HG03460 (cell line): ENCODE data around the gene CDK14.
A peak's percentile ranks its signal among the peaks of the same experiment; 100 is the strongest.

Experiments
- ATAC-seq: cut with Tn5 transposase; IDR thresholded peaks from one replicate; pipeline ENCODE4 v1.9.1; 2021; ENCODE audit not compliant: unreplicated experiment

Gene CDK14

DNA sequence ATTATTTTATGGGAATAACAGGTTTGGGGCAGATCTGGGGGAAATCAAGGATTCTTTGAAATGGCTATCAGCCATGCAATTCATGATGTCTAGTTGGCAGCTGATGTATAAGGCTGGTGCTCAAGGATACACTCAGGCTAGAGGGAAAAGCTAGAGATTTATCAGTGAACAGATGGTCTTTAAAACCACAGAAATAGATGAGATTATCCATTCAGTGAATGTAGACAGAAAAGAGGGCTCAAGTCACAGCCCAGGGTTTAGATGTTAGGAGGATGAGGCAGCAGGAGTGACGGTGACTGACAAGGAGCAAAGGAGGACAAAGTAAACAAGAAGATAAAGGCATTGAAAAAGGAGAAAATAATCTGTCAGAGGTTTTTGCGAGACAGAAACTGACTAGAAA lies 238.7 kb downstream of the CDK14 start:
- ATAC-seq = no peak

DNA sequence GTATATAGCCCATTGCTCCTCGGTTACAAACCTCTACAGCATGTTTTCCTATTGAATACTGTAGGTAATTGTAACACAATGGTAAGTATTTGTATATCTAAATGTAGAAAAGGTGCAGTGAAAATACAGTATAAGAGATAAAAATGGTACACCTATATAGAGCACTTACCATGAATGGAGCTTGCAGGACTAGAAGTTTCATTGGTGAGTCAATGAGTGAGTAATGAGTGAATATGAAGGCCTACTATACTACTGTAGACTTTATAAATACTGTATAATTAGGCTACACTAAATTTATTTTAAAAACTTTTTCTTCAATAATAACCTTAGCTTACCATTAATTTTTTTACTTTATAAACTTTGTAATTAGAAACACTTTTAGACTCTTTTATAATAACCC lies 239.7 kb downstream of the CDK14 start:
- ATAC-seq = no peak

- no peak for ATAC-seq
Observed at GRCh38 chr7:90836937-90837336, 240.8 kb downstream of the CDK14 start.

- ATAC-seq = no peak
Observed at GRCh38 chr7:90838799-90839198, 242.7 kb downstream of the CDK14 start.

DNA sequence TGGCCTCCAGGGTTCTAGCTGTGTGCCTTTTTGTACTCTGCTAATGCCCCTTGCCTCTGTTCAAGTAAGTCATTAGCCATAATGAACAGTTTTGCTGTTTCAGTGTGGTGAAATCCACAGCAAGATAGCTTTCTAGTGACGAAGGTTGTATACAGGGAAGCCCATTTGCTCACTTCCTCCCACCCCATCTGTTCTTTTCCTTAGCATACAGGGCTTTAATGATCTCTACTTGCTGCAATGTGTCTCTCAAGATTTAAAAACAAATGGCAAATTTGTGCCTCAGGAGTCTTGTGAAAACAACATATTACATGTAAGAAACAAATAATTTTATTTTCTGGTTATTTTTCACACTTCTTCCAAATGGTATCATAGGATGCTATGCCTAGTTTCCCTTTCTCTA lies 243.2 kb downstream of the CDK14 start:
- ATAC-seq = no peak

DNA sequence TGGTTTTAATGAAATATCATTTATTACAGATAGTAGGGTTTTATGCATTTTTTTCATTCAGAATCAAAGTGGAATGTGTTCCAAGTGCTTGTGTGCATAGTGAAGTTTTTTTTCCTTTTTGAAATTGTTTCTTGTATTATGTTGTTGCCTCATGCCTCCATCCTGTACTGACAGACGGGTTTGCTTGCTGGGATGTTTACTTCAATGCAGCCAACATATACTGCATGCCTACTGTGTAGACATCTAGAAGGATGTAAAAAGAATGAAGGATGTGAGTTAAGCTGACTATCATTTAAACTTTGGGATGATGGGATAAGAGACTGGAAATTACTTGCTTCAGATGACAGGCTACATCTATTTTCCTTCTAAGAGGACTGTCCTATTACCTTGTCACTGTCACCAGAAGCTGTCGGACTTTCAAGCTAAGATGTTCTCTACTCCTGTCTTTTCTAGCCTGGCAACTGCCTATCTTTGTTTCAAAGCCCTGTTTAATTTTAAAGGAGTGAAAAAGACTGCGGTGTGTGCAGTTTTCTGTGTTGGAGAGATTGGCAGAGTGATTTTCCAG lies 243.7 kb downstream of the CDK14 start:
- ATAC-seq = no peak

- ATAC-seq = no peak
Observed at GRCh38 chr7:90841759-90842429, 245.8 kb downstream of the CDK14 start.

DNA sequence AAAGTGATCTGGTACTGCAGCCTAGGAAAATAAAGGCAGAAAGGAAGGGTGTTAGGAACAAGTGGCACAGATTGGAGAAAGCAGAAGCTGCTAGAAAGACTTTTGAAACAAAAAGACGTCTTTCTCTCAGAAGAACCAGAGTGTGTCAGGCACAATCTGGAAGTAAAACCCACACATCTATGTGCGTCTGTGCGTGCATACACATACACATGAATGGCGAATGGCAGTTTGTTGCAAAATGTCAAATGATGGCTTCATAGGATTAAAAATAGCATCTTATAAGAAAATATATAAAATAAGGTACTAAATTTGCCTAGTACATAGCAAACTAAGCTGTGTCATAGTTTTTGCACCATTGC lies 246.3 kb downstream of the CDK14 start:
- ATAC-seq = no peak

- no peak for ATAC-seq
Observed at GRCh38 chr7:90843472-90843871, 247.4 kb downstream of the CDK14 start.

DNA sequence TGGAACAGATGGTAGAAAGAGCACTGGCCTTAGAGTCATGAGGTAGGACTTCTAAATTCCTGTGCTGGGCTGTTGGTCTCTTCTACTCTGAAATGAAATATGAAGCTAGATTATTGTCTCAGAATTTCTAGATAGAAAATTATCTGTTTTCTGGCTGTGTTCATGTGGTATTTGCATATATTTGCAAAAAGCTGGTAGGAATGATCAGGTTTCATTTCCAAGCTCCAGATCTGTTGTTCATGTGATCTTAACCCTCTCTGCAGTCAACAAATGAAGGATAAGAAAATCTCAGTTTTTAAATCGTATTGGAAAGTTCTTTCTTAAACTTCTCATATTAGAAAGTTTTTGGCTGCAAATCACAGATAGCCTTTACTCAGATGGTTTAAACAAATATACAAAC lies 248.3 kb downstream of the CDK14 start:
- ATAC-seq = no peak

DNA sequence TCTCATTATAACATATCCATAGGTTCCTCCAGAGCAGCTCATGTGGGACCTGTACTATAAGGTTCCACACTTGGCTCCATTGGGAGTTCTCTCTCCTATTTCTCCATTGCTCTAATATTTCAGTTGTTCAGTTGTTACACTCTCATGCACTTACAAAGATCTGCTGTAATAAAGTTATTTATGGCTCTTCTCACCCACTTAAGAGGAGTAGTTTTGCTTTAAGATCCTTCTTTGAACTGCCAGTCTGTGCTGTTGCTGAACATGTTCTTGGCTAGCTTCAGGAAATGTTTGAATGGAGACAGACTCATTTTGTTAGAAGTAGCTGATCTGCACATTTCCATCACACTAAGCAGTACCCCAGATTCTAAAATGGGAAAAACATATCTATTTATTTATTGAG lies 250.1 kb downstream of the CDK14 start:
- ATAC-seq = no peak

DNA sequence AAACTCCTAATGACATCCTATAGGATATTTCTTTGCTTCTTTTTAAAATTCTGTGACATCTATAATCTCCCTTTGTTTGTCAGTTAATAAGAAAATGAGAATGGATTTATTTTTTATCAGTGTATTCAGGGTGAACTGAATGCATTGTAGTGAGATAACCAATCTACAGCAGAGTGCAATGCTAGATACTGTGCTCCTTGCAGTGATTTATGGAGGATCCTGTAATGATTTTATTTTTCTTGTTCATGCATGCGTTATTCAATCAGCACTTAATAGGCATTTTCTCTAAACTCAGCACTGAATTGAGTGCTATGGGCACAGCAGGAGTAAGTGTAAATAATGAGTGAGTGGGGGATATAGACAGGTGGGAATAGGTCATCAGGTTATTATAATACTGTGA lies 253.9 kb downstream of the CDK14 start:
- no peak for ATAC-seq

DNA sequence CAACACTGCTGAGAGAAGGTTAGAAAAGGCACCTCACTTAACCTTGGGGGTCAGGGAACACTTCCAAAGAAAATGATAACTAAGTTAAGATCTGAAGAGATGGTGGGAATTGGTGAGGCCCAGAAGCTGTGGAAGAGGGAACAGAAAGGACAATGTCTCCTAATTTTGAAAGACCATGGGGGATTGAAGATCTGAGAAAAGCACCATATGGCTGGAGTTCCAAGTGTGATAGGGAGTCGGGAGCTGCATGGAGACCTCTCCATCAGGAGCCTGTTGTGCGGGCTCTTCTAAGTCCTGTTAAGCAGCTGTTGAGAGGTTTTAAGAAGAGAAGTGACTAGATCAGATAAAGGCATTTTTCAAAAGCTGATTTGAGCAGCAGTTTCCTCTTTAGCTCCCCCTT lies 254.3 kb downstream of the CDK14 start:
- no peak for ATAC-seq

- peak; percentile 80 for ATAC-seq
Observed at GRCh38 chr7:90853205-90853604, 257.1 kb downstream of the CDK14 start.

- no peak for ATAC-seq
Observed at GRCh38 chr7:90856351-90857070, 260.4 kb downstream of the CDK14 start.

DNA sequence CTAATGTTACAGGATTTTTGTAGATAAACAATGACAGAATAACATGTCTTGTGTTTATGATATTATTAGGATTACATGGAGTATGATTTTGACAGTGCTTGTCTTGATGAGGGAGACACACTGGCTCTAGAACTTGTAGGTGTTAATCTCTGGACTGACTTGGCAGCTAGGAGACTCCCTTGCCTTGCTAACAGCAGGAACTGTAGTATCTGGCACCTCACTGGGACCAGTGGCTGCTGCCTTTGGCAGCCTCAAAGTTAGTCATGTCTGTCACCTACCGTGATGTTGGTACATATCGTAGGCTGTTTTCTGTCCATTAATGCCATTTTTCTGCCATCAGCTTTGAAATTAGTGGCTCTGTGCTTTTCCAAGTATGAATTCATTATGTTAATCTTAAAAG lies 261.5 kb downstream of the CDK14 start:
- ATAC-seq = no peak

- peak; percentile 73 for ATAC-seq
Observed at GRCh38 chr7:90858546-90858945, 262.4 kb downstream of the CDK14 start.

- no peak for ATAC-seq
Observed at GRCh38 chr7:90859521-90859920, 263.4 kb downstream of the CDK14 start.

DNA sequence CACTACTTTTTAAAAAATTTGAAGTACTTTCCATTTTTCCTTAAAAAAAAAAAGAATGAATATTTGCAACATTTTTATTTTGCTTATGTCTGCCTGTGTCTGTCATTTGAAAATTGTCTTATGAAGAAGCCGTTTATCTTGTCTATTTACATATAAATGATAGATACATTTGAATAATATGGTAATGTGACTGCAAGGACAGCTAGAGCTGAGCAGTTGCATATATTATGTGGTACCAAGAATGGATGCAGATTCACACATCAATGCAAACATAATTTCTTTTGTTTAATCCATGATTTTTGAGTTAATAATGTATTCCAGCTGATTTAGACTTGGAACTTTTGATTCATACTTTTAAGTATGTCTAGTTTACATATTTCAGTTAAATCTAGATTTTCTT lies 268.0 kb downstream of the CDK14 start:
- ATAC-seq = no peak

DNA sequence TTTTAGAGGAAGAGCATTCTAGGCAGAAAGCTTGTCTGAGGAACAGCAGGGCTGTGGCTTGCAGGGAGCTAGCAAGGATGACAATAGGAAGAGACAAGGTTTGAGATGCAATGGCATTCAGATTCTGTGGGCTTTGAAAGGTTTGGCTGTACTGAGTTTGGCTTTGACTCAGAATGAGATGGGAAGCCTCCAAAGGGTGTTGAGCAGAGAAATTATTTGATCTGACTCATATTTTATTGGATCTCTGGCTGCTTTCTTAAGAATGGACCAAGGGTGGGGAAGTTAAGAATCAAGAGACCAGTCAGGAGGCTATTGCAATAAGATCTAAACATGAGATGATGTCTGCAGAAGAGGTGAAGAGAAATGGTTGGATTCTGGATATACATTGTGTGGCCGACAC lies 273.2 kb downstream of the CDK14 start:
- ATAC-seq = no peak

- no peak for ATAC-seq
Observed at GRCh38 chr7:90876701-90877100, 280.6 kb downstream of the CDK14 start.

GRCh38 chr7:90877201-90877600 lies 281.1 kb downstream of the CDK14 start:
- peak; percentile 82 for ATAC-seq

DNA sequence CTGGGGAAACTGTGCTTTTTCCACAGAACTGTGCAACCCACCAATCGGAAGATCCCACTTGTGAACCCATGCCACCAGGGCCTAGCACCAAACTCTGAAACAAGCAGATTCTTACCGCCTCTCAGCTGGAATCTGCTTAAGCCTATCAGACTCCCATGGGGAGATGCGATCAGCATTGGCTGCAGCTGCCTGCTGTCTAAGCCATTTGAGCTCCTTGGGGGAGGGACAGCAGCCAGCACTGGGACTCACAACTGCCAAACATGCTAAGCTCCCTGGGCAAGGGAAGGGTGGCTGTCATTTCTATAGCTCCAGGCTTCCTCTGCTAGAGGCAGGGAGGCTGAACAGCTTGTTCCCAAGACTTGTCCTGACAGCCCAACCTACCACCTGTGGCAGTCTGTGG lies 283.8 kb downstream of the CDK14 start:
- no peak for ATAC-seq
